ENCODE data around the gene RILP.

The RILP gene

DNA sequence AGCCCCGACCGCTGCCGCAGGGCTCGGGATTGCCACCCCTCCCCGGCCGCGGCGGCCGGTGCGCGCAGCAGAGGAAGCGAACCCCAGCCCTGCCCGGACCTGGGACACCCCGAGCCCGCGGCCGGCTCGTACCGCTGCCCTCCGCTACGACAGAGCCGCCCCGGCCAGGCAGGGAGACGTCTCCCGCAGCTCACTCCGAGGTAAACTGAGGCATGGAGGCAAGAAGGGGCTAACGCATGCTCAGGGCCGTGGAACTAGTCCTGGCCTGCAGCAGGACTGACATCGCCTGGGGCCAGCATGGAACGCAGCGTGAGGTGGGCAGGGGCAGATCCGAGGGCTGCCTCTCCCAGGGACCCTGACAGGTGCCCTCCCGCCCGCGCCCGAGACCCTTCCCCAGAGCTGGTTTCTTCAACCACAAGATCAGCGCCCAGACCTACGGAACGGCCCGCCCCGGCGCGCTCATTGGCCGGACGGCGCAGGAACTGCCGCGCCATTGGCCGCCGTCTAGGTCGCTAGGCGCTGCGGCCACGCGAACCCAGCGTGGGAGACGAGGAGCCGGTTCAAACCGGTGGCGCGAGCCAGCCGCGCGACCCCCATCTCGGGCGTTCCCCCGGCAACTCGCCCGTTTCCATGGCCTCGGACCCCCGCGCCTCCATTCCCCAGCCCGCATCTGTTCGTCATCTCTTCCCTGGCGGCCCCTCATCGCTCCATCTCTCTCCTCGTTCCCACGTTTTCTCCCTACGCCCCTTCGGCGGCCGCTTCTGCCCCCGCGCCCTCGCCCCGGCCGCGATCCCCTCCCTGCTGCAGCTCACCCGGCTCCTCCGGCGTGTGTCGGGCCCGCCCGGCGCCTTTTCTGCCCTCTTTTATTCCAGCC is 21.4 kb downstream of the RILP start, which contains the start of gene SLC43A2:
Gene SLC43A2, minus strand, starts transcription at position 853 of the 874 bp plus-strand sequence. CDS start 960 bp downstream, outside the sequence.
- peak; percentile 83 for DNase-seq (ENCODE audit: low spot score)

DNA sequence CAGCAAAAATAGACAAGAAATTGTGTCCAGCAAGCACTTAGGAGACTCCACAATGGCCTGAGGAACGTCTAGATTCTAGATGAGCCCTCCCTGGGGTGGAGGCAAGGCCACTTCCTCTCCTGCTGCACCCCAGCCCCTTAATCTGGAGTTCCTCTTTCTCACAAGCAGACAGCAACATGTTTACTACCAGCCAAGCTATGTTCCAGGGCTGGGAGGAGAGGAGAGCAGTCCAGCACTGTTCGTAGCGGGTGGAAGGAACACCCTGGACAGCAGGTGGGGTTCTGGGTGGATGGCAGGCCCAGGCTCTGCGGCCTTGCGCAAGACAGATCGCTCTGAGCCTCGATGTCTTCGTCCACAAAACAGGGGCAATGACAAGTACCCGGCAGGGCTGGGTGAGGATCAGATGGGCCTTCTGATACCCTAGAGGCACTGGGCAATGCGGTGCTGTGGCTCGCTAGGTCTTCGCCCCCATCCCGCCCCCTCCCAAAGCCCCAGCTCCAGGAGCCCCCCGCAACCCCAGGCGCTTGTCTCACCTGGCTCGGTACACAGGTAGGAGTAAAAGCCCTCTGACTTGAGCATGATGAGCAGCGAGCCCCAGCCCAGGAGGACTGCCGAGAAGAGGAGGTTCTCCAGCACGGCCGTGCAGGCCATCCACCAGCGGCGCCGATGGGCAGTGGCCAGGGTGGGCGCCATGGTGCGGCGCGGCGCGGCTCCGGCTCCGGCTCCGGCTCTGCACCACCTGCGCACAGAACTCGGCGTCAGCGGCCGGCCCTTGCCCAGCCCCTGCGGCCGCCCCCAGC is 22.3 kb downstream of the RILP start:
- no peak for DNase-seq (ENCODE audit: low spot score)

GRCh38 chr17:1626333-1626732 is 23.3 kb downstream of the RILP start:
- no peak for DNase-seq (ENCODE audit: low spot score)

DNA sequence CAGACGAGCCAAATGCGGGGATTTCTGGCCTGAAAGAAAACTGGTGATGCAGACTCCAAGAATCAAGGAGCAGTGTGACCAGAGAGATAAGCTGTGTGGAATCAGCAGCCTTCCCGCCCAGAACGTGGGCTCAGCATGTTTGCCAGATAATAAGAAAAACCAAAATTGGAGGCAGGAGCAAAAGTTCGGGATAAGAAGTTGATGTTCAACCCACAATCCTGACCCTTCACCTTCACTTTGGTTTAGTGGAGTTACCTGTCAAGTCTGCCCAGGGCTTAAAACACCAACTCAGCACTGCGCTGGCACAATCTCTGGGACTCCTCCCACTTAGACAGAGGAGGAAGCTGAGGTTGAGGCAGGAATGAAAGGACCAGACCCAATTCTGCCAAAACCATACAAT is 24.1 kb downstream of the RILP start:
- no peak for DNase-seq (ENCODE audit: low spot score)

DNA sequence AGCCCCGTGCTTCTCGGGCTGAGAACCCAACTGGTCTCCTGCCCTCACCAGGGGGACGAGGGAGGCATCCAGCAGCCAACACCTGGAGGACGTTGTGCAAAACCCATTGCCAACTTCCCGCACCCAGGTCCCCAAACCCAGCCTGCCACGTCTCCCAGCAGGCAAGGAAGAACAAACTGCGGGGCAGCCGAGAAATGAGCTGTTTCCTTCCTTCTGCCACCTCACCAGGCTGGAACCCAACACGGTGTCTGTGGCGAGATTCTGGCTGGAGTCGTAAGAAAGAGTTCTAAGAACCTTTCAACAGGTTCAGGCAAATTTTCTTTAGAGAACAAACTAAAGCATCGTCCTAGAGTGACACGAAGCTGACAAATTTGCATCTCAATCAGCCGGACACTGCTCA is 24.6 kb downstream of the RILP start:
- DNase-seq (ENCODE audit: low spot score), result no peak

GRCh38 chr17:1624650-1625049 is 25.0 kb downstream of the RILP start:
- DNase-seq (ENCODE audit: low spot score), result no peak

DNA sequence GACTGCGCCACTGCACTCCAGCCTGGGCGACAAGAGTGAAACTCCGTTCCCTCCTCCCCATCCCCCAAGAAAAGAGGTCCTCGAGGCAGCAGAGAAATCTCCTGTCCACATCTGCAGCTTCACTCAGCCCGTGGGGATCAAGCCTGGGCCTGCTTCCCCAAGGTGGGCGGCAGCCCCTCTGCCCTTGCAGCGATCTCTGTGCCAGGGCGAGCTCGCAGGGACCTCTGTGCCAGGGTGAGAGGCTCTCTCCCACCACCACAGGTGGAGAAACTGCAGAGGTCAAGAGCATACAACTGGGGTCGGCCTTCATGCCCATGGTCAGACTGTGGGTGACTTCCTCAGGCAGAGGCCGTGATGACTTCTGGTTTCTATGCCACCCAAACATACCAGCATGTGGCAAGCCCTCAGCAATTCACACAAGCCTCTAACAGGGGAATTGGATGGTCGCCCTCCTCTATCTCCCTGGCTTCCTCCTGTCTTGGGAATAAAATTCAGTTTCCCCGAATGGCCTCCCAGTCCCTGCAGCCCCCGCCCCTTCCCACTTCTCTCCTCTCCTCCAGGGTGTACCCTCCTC is 26.5 kb downstream of the RILP start:
- DNase-seq (ENCODE audit: low spot score), result no peak

GRCh38 chr17:1621273-1621954 is 28.3 kb downstream of the RILP start:
- no peak for DNase-seq (ENCODE audit: low spot score)

- DNase-seq (ENCODE audit: low spot score), result no peak
Measured at GRCh38 chr17:1620486-1620885, 29.2 kb downstream of the RILP start.

GRCh38 chr17:1617620-1618174 is 32.0 kb downstream of the RILP start:
- peak; percentile 81 for DNase-seq (ENCODE audit: low spot score)

- DNase-seq (ENCODE audit: low spot score), result no peak
Measured at GRCh38 chr17:1616101-1616500, 33.6 kb downstream of the RILP start.

- DNase-seq (ENCODE audit: low spot score), result no peak
Measured at GRCh38 chr17:1612400-1612799, 37.3 kb downstream of the RILP start.

DNA sequence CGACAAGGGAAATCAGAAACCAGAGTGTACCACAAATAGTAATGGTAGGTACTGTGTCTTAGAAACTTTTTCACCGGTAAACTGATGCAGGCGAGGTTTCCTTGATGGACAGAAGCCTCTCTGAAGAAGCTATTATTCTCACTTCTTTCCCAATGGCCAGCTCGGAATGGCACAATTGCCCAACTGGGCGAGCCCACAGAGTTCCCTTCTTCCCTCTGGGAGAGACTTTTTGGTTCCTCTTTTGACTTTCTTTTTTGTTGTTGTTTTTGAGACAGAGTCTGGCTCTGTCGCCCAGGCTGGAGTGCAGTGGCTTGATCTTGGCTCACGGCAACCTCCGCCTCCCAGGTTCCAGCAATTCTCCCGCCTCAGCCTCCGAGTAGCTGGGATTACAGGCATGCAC is 38.0 kb downstream of the RILP start:
- DNase-seq (ENCODE audit: low spot score), result no peak

DNA sequence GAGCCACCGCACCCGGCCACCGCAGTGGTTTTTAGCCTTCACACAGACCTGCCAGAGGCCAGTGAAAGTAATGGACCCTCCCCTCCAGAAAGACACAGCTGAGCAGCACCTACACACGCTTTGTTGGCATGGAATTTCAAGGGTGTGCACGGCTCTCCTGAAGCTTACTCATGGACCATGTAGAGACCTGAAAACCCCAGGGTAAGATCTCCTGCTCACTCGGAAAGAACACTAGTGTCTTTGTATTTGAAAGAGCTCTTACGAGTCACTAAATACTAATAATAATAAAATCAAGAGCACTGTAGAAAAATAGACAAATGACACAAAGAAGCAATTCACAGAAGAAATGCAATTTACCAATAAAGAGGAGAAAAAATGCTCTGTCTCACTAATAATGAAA is 41.0 kb downstream of the RILP start:
- DNase-seq (ENCODE audit: low spot score), result no peak

- DNase-seq (ENCODE audit: low spot score), result no peak
Measured at GRCh38 chr17:1607971-1608320, 41.7 kb downstream of the RILP start.

DNA sequence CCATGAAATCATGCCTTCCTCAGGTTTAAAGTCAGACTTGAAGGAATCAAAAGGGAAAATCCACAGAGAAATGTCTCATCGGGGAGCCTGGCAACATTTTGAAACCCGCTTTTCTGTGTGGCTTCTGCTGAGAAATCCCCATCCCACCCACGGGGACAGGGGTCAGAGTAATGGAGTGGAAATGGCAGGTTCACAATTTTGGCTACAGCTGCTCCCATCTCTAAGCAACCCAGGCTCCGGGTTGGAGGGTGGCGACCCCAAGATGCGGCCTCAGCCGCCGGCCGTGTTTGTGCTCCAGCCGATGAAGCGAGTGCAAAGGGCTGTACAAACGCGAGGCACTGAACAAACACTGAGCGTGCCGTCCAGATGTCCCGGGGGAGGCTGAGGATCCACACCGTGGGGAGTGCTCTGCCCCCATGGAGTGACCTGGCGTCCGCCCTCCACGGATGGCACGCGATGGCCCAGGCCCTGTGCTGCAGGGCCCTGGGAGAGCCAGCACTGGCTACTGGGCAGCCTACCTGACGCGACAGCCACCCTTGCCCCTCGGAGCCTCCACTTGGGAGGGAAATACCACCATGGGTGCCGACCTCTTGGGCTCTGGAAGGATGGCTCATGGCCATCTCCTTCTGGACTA is 43.2 kb downstream of the RILP start:
- no peak for DNase-seq (ENCODE audit: low spot score)

DNA sequence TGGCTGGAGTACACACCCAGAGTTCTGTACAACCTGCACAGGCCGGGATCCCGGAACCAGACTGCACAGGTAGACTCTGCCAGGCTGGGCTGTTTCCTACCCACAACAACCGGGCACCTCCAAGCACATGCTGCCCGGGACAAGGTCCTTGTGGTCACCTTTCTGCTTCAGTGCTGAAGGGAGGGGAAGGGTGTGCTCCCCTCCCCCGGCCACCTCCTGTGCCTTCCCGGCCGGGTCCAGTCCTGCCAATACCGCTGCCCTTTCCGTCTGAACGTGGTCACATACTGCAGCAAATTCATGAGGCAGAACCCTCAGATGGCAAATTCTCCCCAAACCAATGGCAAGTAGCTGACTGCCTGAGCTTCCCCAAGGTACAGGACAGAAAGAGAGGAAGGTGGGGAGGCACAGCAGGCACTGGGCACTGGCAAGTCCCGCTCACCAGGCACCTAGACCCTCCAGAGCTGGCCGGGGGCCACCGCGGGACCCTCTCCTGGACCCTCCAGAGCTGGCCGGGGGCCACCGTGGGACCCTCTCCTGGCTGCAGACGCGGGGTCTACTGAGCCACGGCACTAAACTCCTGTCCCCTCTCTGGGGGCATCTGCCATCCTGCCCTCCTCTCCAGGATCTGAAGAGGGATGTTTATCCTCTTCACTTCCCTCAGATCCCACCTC is 43.9 kb downstream of the RILP start:
- no peak for DNase-seq (ENCODE audit: low spot score)

DNA sequence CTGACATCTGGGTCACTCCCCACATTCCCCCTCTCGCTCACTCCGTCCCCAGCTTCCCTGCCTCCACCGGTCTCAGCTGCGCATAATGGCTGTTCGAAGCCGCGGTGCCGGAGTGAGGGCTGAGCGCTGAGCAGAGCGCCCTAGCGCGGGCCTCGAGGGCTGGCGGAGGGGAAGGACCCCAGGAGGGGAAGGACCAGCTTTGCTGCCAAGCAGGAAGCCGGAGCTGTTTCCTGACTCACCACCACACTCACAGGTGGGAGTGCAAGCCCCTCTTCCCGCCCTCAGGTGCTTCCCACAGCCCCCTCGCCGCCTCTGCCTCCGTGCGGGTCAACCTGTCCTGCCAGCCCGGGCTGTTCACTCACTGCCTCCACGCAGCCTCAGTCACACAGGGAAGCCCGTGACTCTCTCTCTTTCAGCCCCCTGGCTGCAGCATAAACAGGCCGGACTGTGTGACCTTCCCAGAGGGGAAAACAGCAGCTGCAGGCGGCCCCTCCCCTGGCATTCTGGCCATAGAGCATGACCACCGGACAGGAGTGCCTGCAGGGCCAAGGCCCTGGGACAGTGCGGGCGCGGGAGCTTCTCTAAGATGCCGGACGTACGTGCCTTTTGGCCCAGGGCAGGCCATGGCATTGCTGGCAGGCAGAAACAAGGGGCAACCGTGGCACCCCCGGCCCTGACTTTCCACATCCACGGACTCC is 44.7 kb downstream of the RILP start:
- DNase-seq (ENCODE audit: low spot score), result no peak

DNA sequence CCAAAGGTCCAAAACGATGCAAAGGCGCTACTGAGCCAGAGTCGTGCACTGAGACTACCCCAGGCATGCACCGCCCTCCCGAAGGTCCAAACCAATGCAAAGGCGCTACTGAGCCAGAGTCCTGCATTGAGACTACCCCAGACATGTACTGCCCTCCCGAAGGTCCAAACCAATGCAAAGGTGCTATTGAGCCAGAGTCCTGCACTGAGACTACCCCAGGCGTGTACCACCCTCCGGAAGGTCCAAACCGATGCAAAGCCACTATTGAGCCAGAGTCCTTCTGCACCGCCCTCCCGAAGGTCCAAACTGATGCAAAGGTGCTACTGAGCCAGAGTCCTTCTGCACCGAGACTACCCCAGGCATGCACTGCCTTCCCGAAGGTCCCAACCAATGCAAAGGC is 48.1 kb downstream of the RILP start:
- no peak for DNase-seq (ENCODE audit: low spot score)

DNA sequence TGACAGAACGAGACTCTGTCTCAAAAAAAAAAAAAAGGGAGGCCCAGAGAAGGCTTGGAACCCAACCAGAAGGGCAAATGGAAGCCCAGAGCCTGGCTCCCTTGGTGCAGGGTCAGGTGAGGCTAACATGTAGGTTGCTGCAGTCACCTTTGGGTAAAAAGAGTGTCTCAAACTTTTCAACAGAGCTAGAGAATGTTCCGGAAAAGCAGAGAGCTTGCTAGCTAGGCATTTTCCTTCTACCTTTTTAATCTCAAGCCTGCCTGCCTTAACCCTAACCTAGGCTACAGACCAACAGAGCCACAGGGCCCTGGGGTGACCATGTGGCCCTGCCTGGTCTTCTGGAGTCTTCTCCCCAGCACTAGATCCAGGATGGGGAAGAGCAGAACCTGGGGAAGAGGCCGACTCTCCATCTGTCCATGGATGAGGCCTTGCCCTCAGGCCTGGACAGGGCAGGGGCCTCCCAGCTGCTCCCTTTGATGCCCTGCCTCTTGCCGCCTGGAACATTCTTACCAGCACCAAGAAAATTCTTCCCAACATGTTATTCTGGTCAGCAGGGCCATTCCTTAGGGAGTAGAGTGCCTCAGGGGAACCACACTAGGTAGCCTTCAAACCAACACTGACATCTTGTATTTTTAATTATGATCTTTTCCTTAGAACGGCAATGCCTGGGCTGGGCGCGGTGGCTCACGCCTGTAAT is 51.1 kb downstream of the RILP start:
- DNase-seq (ENCODE audit: low spot score), result no peak

Data from LoVo (cell line).